Natural killer cell (primary cell): Measurements from ENCODE around the gene LIN37. TPM values are rescaled to one million over a fixed set of nuclear protein-coding genes. Genes with fewer than 3 reads are reported as not detected.

Experiments
- ATAC-seq, 3 donors: fragments of 150-1000 bp in 2 of 3; fragments of 200-7000 bp in 1 of 3; cut with Tn5 transposase; 1 replicate in 1 of 3; 2 replicates in 2 of 3; pipeline ENCODE4 v1.10.0; 2021; ENCODE audit warnings: mild to moderate bottlenecking in 2 of 3, moderate library complexity in 2 of 3
- DNase-seq, 2 donors: peaks; one replicate each; pipeline versions ENCODE4 v3.0.0 to v3.0.0-alpha.2; 2013 to 2021; ENCODE audit warnings: mixed read lengths in 1 of 2
- H3K27ac ChIP-seq: one replicate; pipeline ENCODE4 v1.5.1; 2013; ENCODE audit warnings: mild to moderate bottlenecking, low read length
- H3K27me3 ChIP-seq: one replicate; pipeline ENCODE4 v1.6.1; 2013; ENCODE audit warnings: low read length; ENCODE audit not compliant: control insufficient read depth, insufficient read depth
- H3K36me3 ChIP-seq: one replicate; pipeline ENCODE4 v1.6.1; 2013; ENCODE audit warnings: low read length; ENCODE audit not compliant: control insufficient read depth, insufficient read depth
- H3K4me1 ChIP-seq: one replicate; pipeline ENCODE4 v1.6.1; 2013; ENCODE audit warnings: low read length; ENCODE audit not compliant: control insufficient read depth, insufficient read depth
- H3K4me3 ChIP-seq: one replicate; pipeline ENCODE4 v1.5.1; 2013; ENCODE audit warnings: low read length
- H3K9me3 ChIP-seq: one replicate; pipeline ENCODE4 v1.6.1; 2013; ENCODE audit warnings: low read length; ENCODE audit not compliant: control insufficient read depth, insufficient read depth
- H3K27ac Mint-ChIP-seq, 2 donors: one replicate each; pipeline ENCODE4 v1.8.0; 2022; ENCODE audit warnings: mild to moderate bottlenecking in 2 of 2, mixed read lengths in 2 of 2, moderate library complexity in 1 of 2
- H3K27me3 Mint-ChIP-seq, 2 donors: one replicate each; pipeline ENCODE4 v1.8.0; 2022; ENCODE audit warnings: low read depth in 2 of 2, mixed read lengths in 2 of 2
- H3K36me3 Mint-ChIP-seq: one replicate; pipeline ENCODE4 v1.8.0; 2022; ENCODE audit warnings: mixed read lengths
- H3K4me1 Mint-ChIP-seq, 2 donors: one replicate each; pipeline ENCODE4 v1.8.0; 2022; ENCODE audit warnings: mixed read lengths in 2 of 2
- H3K4me3 Mint-ChIP-seq: one replicate; pipeline ENCODE4 v1.8.0; 2022; ENCODE audit warnings: mild to moderate bottlenecking, moderate library complexity, mixed read lengths
- H3K9me3 Mint-ChIP-seq, 2 donors: one replicate each; pipeline ENCODE4 v1.8.0; 2022; ENCODE audit warnings: mixed read lengths in 2 of 2
- WGBS: methylation state at CpG from one replicate; pipeline ENCODE4 v1.1.7; 2013; ENCODE audit warnings: missing lambda C conversion rate; ENCODE audit not compliant: insufficient coverage; 5-methylcytosine and 5-hydroxymethylcytosine counted together
- intact Hi-C: fragments of 100-400 bp; cut with micrococcal nuclease; formaldehyde crosslinking; loops from one replicate; pipeline ENCODE4 v1.14.2; 2022
- total RNA-seq, 4 donors: library from RNA; stranded (reverse); fragments of 120-200 nt in 1 of 4; gene quantifications; one replicate each; pipeline versions ENCODE4 v1.2.3 to v1.2.4, GENCODE V29; 2013 to 2022
- TF ChIP-seq, protein P1 (sequence below): fragments of 200-600 bp; IDR thresholded peaks from one replicate; pipeline ENCODE4 v1.8.0; 2022; ENCODE audit warnings: antibody characterized with exemption

The LIN37 gene
- total RNA-seq, 3 donors from 2014 or later (not counting 1 experiment from before 2014, with no cell fraction given): 16.7 to 22.1 (median 18.2) TPM

DNA sequence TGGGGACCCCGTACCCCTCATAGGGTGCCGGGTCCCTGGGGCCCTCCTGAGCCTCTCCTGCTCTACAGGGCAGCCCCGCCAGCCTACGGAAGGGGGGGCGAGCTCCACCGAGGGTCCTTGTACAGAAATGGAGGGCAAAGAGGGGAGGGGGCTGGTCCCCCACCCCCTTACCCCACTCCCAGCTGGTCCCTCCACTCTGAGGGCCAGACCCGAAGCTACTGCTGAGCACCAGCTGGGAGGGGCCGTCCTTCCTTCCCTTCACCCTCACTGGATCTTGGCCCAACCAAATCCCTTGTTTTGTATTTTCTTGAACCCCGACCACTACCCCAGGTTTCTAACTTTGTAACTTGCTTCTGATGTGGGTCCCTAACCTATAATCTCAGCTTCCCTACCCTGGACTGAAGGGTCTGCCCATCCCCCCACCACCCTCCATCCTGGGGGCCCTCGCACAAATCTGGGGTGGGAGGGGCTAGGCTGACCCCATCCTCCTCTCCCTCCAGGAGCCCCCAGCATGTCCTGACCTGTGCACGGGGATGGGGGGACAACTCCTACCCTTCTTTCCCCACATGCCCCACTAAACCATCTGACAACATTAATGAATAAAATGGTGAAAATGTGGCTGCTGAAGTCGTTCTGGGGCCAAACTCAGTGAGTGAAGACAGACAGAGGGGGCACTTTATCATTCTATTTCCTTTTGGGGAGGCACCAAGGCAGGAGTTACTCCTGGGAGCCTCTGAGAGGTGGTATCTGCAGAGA, 40.0 kb downstream of the LIN37 start:
- intact Hi-C loops: no loop called here
- ATAC-seq: no peak
- H3K36me3 ChIP-seq: no peaks in the 10 kb centered on the region

DNA sequence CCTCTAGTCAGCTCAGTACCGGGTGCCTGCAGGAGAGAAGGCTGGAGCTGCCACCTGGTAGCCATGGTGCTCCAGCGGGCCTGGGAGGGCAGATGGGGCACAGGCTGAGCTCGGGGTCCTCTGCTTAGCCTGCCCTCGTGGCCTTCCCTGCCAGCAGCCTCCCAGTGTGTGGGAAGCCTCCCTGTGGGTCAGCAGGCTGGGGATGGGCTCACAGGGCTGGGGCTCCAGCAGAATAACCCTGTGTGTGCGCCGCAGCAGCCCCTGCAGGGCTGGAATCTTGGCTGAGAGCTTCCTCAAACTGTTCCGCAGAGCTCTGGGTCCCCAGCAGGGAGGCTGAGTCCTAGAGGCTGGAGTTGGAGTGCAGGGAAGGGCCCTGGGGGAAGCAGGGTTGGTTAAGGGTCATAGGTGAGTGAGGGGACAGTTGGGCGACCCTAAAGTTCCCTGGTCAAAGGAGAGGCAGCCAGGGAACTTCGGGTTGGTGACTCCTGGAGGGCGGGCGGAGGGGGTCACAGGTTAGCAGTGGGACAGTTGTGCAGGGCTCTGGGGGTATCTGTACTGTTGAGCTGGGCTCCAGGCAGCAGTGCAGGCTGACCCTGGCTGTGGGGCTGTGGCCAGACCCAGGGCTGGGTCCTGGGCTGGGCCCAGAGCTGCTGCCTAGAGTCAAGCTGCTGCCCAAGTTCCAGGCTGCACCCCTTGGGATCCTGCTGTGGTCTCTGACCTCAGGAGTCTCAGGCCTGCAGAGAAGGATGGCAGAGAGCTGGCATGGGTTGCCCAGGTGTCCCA, 41.0 kb downstream of the LIN37 start:
- 91% methylated on average over 11 of the region's 11 CpGs for WGBS
- no peaks in the 10 kb centered on the region for H3K4me1 ChIP-seq
- H3K27me3 Mint-ChIP-seq: peaks cover 0 to 7% of the 10 kb centered on the region in 2 donors
- H3K4me3 ChIP-seq: no peak overlapping the region
- no peaks in the 10 kb centered on the region for H3K27me3 ChIP-seq
- no peaks in the 10 kb centered on the region for H3K9me3 Mint-ChIP-seq
- H3K4me1 Mint-ChIP-seq: no peaks in the 10 kb centered on the region
- no peaks in the 10 kb centered on the region for H3K36me3 ChIP-seq
- ATAC-seq (no peak), DNase-seq (no peak)
- no peak overlapping the region for H3K4me3 Mint-ChIP-seq
- TF ChIP-seq, protein P1, sequence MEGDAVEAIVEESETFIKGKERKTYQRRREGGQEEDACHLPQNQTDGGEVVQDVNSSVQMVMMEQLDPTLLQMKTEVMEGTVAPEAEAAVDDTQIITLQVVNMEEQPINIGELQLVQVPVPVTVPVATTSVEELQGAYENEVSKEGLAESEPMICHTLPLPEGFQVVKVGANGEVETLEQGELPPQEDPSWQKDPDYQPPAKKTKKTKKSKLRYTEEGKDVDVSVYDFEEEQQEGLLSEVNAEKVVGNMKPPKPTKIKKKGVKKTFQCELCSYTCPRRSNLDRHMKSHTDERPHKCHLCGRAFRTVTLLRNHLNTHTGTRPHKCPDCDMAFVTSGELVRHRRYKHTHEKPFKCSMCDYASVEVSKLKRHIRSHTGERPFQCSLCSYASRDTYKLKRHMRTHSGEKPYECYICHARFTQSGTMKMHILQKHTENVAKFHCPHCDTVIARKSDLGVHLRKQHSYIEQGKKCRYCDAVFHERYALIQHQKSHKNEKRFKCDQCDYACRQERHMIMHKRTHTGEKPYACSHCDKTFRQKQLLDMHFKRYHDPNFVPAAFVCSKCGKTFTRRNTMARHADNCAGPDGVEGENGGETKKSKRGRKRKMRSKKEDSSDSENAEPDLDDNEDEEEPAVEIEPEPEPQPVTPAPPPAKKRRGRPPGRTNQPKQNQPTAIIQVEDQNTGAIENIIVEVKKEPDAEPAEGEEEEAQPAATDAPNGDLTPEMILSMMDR: no peak
- H3K27ac Mint-ChIP-seq: no peak overlapping the region
- intact Hi-C loops: no loop called here
- H3K36me3 Mint-ChIP-seq: no peaks in the 10 kb centered on the region
- no peaks in the 10 kb centered on the region for H3K9me3 ChIP-seq
- H3K27ac ChIP-seq: no peak overlapping the region

More for the DNA sequence above, 40.0 kb downstream of the LIN37 start:
- Mint-ChIP-seq H3K4me1 (peaks cover 1 to 5% of the 10 kb centered on the region in 2 donors), H3K27ac (no peak overlapping the region), H3K36me3 (no peaks in the 10 kb centered on the region), H3K27me3 (peaks cover 0 to 4% of the 10 kb centered on the region in 2 donors), H3K4me3 (no peak overlapping the region), H3K9me3 (no peaks in the 10 kb centered on the region)
- no peak for DNase-seq
- no peaks in the 10 kb centered on the region for H3K4me1 ChIP-seq
- H3K27me3 ChIP-seq: no peaks in the 10 kb centered on the region
- 86% methylated on average over 7 of the region's 12 CpGs for WGBS
- H3K4me3 ChIP-seq: no peak overlapping the region
- no peaks in the 10 kb centered on the region for H3K9me3 ChIP-seq
- TF ChIP-seq, protein P1: no peak
- H3K27ac ChIP-seq: no peak overlapping the region

DNA sequence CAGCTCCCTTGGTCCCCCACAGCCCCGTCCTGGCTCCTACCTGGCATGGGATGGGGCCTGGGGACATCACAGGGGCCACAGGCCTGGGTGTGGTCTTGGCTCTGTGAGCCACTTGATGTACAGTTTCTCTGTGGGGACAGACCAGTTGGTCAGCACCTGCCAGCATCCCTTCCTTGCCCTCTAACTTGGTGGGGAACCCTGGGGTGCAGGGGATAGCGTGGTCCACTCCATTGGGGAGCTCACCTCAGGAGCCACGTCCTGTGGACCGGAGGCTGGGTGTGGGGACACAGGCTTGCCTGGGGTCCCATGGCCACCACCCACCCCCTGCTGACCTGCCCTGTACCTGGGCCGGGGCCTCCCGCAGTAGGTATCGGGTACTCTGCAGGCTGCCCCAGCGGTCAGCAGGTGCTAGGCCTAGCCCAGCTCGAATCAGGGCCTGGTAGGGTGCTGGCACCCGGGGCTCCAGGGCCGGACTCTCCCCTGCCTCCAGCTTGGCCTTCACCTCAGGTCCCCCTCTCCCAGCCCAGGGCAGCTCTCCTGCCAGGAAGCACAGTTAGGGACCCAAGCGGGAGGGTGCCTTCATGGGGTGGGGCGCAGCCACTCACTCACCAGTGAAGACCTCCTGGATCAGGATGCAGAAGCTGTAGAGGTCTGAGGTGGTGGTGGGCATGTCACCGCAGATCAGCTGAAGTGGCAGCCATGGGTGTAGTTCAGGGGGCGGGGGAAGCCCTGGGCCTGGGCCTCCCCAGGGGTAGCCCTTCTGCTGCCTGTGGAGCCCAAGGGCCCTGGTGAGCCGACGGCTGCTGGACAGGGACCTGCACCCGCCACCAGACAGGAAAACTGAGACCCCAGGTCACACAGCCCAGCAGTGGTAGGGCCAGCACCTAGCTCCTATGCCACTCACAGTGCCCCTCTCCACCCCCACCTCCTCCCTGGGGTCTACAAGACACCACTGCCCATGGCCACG, 41.9 kb downstream of the LIN37 start:
- no peaks in the 10 kb centered on the region for H3K36me3 Mint-ChIP-seq
- H3K27me3 Mint-ChIP-seq: peaks cover 0 to 7% of the 10 kb centered on the region in 2 donors
- WGBS: 91% methylated on average over 19 of the region's 19 CpGs
- no peaks in the 10 kb centered on the region for H3K9me3 Mint-ChIP-seq
- H3K27ac ChIP-seq: no peak overlapping the region
- no peaks in the 10 kb centered on the region for H3K27me3 ChIP-seq
- no peaks in the 10 kb centered on the region for H3K4me1 Mint-ChIP-seq
- intact Hi-C loops: no loop called here
- no peak overlapping the region for H3K4me3 ChIP-seq
- H3K36me3 ChIP-seq: no peaks in the 10 kb centered on the region
- H3K9me3 ChIP-seq: no peaks in the 10 kb centered on the region
- DNase-seq (no peak), ATAC-seq (no peak)
- H3K4me3 Mint-ChIP-seq: no peak overlapping the region
- no peak overlapping the region for H3K27ac Mint-ChIP-seq
- no peaks in the 10 kb centered on the region for H3K4me1 ChIP-seq
- TF ChIP-seq, protein P1: no peak
